Renal cortex interstitium (tissue), 11 donors: ENCODE data around the gene ISCU. TPM values are rescaled to one million over a fixed set of nuclear protein-coding genes. Genes with fewer than 3 reads are reported as not detected.
"Not testable (repeated sequence)": the region's sequence is repeated elsewhere in the genome, so short reads cannot be mapped to it uniquely, and the experiment has no call there.

Experiments used
- DNase-seq, 11 donors: peaks; one replicate each; pipeline ENCODE4 v3.0.0-alpha.2; 2013; ENCODE audit warnings: low read depth in 9 of 11, low spot score in 4 of 11; ENCODE audit errors: extremely low read depth in 1 of 11
- polyA plus RNA-seq, 3 donors: library from polyadenylated mRNA; unstranded; fragments of 120-200 nt; gene quantifications; one replicate each; pipeline ENCODE4 v1.2.1, GENCODE V29; 2013; ENCODE audit not compliant: insufficient read length in 3 of 3

Gene ISCU
- polyA plus RNA-seq, 3 donors = 104 to 115 (median 112) TPM

GRCh38 chr12:108608616-108609015 lies 46.2 kb downstream of the ISCU start:
- DNase-seq = no peak

GRCh38 chr12:108609537-108610335 lies 47.3 kb downstream of the ISCU start:
- DNase-seq = peak in 9 of 11 donors; percentile 65 to 86 (median 80)

GRCh38 chr12:108610336-108610815 lies 48.0 kb downstream of the ISCU start:
- DNase-seq = no peak

- no peak for DNase-seq
These were observed 48.6 kb downstream of the ISCU start for GRCh38 chr12:108610856-108611605.

- no peak for DNase-seq
These were observed 49.6 kb downstream of the ISCU start for GRCh38 chr12:108611884-108612415.

- DNase-seq = no peak
These were observed 50.4 kb downstream of the ISCU start for GRCh38 chr12:108612788-108613282.

GRCh38 chr12:108613548-108613947 lies 51.2 kb downstream of the ISCU start:
- no peak for DNase-seq

GRCh38 chr12:108614041-108614440 lies 51.6 kb downstream of the ISCU start:
- DNase-seq = no peak

GRCh38 chr12:108614639-108615038 lies 52.2 kb downstream of the ISCU start:
- DNase-seq = no peak

GRCh38 chr12:108615918-108616317 lies 53.5 kb downstream of the ISCU start:
- DNase-seq = no peak

GRCh38 chr12:108616359-108616758 lies 54.0 kb downstream of the ISCU start:
- DNase-seq = no peak

- DNase-seq = no peak
These were observed 54.8 kb downstream of the ISCU start for GRCh38 chr12:108616941-108617858.

GRCh38 chr12:108618079-108618952 lies 55.9 kb downstream of the ISCU start:
- DNase-seq = peak in 8 of 11 donors; percentile 52 to 78 (median 74)

- not testable (repeated sequence) for DNase-seq
These were observed 56.5 kb downstream of the ISCU start for GRCh38 chr12:108618953-108619274.
